ENCODE results near the gene RNASEH2A.

GRCh38 chr19:12843328-12843727 is 36.9 kb downstream of the RNASEH2A start:
- TF ChIP-seq CTCF (IDR thresholded peaks at IDR 0.05 in 8 of 11, conservative IDR thresholded peaks at IDR 0.05 in 3 of 11) (no peak), POLR2A (IDR thresholded peaks at IDR 0.05) (no peak), POLR2AphosphoS5 (IDR thresholded peaks at IDR 0.05) (no peak)
